OCI-LY7 (cell line): ENCODE measurements around the gene UHMK1. TPM values are rescaled to one million over a fixed set of nuclear protein-coding genes. Genes with fewer than 3 reads are reported as not detected.

Experiments
- BruUV-seq: library from RNA; stranded (reverse); fragments of 400-500 nt; replicated peaks from 2 replicates; lab custom pipeline; 2021; lab: Mats Ljungman, UMichigan
- CTCF ChIA-PET: fragments of 300-600 bp; sonication (Branson Sonifier 250); formaldehyde crosslinking; loops from one replicate; lab custom pipeline; 2022; ENCODE audit warnings: antibody characterized with exemption; ENCODE audit not compliant: unreplicated experiment; lab: Charles Lee
- POLR2A ChIA-PET: fragments of 300-600 bp; sonication (Branson Sonifier 250); formaldehyde crosslinking; loops from one replicate; lab custom pipeline; 2022; ENCODE audit warnings: antibody characterized with exemption; lab: Charles Lee
- DNase-seq: peaks from one replicate; pipeline ENCODE4 v3.0.0-alpha.2; 2015; ENCODE audit warnings: low spot score
- H2AFZ ChIP-seq: fragments of 200-600 bp; sonication (generic), shearing (Covaris generic); 2 replicates; pipeline ENCODE4 v1.6.1; 2014; ENCODE audit warnings: mild to moderate bottlenecking, antibody characterized with exemption, low read length, moderate library complexity
- H3K27ac ChIP-seq: fragments of 200-600 bp; sonication (generic); 2 replicates; pipeline ENCODE4 v1.5.1; 2014; ENCODE audit warnings: mixed run types, low read depth, mild to moderate bottlenecking, moderate library complexity, low read length, inconsistent platforms; ENCODE audit not compliant: poor library complexity, severe bottlenecking
- H3K36me3 ChIP-seq: fragments of 200-600 bp; sonication (generic); 2 replicates; pipeline ENCODE4 v1.6.1; 2014; ENCODE audit warnings: mild to moderate bottlenecking, antibody characterized with exemption, low read length, moderate library complexity, mixed read lengths; ENCODE audit not compliant: insufficient read depth
- H3K4me1 ChIP-seq: fragments of 200-600 bp; sonication (generic); 2 replicates; pipeline ENCODE4 v1.5.1; 2014; ENCODE audit warnings: mild to moderate bottlenecking, low read length; ENCODE audit not compliant: insufficient read depth, poor library complexity, severe bottlenecking
- H3K4me2 ChIP-seq: fragments of 200-600 bp; sonication (generic); 2 replicates; pipeline ENCODE4 v1.6.1; 2014; ENCODE audit warnings: mild to moderate bottlenecking, low read length
- H3K4me3 ChIP-seq: fragments of 200-600 bp; sonication (generic); 2 replicates; pipeline ENCODE4 v1.5.1; 2014; ENCODE audit warnings: mild to moderate bottlenecking, low read depth, low read length; ENCODE audit not compliant: poor library complexity, severe bottlenecking
- H3K79me2 ChIP-seq: fragments of 200-600 bp; sonication (generic); 2 replicates; pipeline ENCODE4 v1.6.1; 2016; ENCODE audit warnings: low read depth, mild to moderate bottlenecking, low read length, moderate library complexity, mixed read lengths; ENCODE audit not compliant: insufficient read depth
- H3K9me2 ChIP-seq: fragments of 200-600 bp; sonication (generic); 2 replicates; pipeline ENCODE4 v1.6.1; 2016; ENCODE audit warnings: mild to moderate bottlenecking, low read length, mixed read lengths; ENCODE audit not compliant: insufficient read depth
- H3K9me3 ChIP-seq: fragments of 200-600 bp; sonication (generic); 2 replicates; pipeline ENCODE4 v1.6.1; 2014; ENCODE audit warnings: mild to moderate bottlenecking, mixed run types, low read length, mixed read lengths
- H4K20me1 ChIP-seq: fragments of 200-600 bp; sonication (generic); 2 replicates; pipeline ENCODE4 v1.6.1; 2014; ENCODE audit warnings: mild to moderate bottlenecking, antibody characterized with exemption, low read length, moderate library complexity, mixed read lengths; ENCODE audit not compliant: insufficient read depth
- EZH2phosphoT487 ChIP-seq: fragments of 200-600 bp; sonication (generic); IDR thresholded peaks from 2 replicates; pipeline ENCODE4 v1.6.1; 2018; ENCODE audit warnings: low read depth, borderline replicate concordance, mild to moderate bottlenecking, mixed run types, antibody characterized with exemption, low read length, moderate library complexity, mixed read lengths
- intact Hi-C: fragments of 100-400 bp; cut with micrococcal nuclease; formaldehyde crosslinking; loops from one replicate; pipeline ENCODE4 v1.10.0; 2022; ENCODE audit not compliant: unreplicated experiment
- total RNA-seq, 2 experiments: library from RNA; depleted of rRNA in 1 of 2; stranded (reverse); fragments of >200 nt in 1 of 2; shearing (Covaris generic) in 1 of 2; gene quantifications; 2 replicates each; pipeline ENCODE4 v1.2.3, GENCODE V29; 2014 to 2022
- TF ChIP-seq, protein P1 (sequence below): fragments of 200-600 bp; sonication (generic); conservative IDR thresholded peaks from 2 replicates; pipeline ENCODE4 v1.5.1; 2014; ENCODE audit warnings: mild to moderate bottlenecking, antibody characterized with exemption, low read length, moderate library complexity, mixed read lengths

The UHMK1 gene
- total RNA-seq, 2 experiments from 2014 or later = 27.8 to 33.8 TPM

DNA sequence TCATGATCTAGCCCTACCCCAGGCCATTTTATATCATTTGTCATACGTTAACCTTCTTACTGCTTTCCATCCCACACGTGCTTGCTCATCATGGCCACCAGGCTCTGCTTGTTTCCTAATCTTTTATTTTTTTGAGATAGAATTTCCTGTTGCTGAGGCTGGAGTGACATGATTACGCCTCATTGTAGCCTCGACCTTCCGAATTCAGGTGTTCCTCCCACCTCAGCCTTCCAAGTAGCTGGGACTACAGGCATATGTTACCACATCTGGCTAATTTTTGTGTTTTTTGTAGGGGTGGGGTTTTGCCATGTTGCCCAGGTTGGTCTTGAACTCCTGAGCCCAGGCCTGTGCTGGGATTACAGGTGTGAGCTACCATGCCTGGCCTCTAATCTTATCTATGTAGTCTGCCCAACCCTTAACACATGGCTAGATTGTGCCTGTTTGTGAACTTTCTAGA lies 67.2 kb downstream of the UHMK1 start:
- Histone ChIP-seq H3K9me2 (no peaks in the 10 kb centered on the region), H2AFZ (no peak overlapping the region), H3K9me3 (no peaks in the 10 kb centered on the region), H3K4me2 (no peak overlapping the region), H4K20me1 (no peaks in the 10 kb centered on the region; the same call in 1 of the 2 replicates), H3K79me2 (peaks cover 17% of the 10 kb centered on the region; the same call in 1 of the 2 replicates), H3K4me1 (peaks cover 14% of the 10 kb centered on the region), H3K36me3 (peaks cover 27% of the 10 kb centered on the region), H3K27ac (no peak overlapping the region), H3K4me3 (no peak overlapping the region)
- ChIA-PET POLR2A (interaction anchor here (1.8 kb wide), 1 partner anchor 10 kb away, joined by 8 read pairs; no protein-coding TSS in a partner anchor), CTCF (no interaction called here)
- TF ChIP-seq, protein P1, sequence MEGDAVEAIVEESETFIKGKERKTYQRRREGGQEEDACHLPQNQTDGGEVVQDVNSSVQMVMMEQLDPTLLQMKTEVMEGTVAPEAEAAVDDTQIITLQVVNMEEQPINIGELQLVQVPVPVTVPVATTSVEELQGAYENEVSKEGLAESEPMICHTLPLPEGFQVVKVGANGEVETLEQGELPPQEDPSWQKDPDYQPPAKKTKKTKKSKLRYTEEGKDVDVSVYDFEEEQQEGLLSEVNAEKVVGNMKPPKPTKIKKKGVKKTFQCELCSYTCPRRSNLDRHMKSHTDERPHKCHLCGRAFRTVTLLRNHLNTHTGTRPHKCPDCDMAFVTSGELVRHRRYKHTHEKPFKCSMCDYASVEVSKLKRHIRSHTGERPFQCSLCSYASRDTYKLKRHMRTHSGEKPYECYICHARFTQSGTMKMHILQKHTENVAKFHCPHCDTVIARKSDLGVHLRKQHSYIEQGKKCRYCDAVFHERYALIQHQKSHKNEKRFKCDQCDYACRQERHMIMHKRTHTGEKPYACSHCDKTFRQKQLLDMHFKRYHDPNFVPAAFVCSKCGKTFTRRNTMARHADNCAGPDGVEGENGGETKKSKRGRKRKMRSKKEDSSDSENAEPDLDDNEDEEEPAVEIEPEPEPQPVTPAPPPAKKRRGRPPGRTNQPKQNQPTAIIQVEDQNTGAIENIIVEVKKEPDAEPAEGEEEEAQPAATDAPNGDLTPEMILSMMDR = no peak
- no peak for TF ChIP-seq EZH2phosphoT487
- BruUV-seq = no TSS peak
- DNase-seq = no peak
- intact Hi-C loops = no loop called here

DNA sequence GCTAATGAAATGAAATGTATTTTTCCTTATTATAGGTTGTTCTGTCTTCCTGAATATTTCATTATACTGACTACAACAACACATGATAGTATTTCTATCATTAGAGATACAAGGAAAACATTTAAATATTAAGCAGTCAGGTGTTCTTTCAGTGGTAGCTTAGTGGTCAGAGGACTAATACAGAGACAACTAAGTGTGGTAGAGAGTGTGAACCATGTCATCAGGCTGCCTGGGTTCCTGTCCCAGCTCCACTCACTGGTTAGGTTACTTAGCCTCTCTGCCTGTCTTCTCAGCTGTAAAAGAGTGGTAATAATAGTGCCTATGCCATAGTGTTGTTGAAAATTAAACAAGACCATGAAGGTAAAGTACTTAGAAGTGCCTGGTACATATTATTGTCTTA lies 67.8 kb downstream of the UHMK1 start:
- CTCF ChIA-PET = no interaction called here
- no peak overlapping the region for H3K4me2 ChIP-seq
- H2AFZ ChIP-seq = no peak overlapping the region
- peaks cover 27% of the 10 kb centered on the region for H3K36me3 ChIP-seq
- H3K9me3 ChIP-seq = no peaks in the 10 kb centered on the region
- no peaks in the 10 kb centered on the region; the same call in 1 of the 2 replicates for H4K20me1 ChIP-seq
- H3K27ac ChIP-seq = no peak overlapping the region
- H3K79me2 ChIP-seq = peaks cover 17% of the 10 kb centered on the region; the same call in 1 of the 2 replicates
- H3K4me1 ChIP-seq = peaks cover 11% of the 10 kb centered on the region
- TF ChIP-seq, protein P1 = no peak
- TF ChIP-seq EZH2phosphoT487 = no peak
- BruUV-seq = no TSS peak
- H3K9me2 ChIP-seq = no peaks in the 10 kb centered on the region
- DNase-seq = no peak
- POLR2A ChIA-PET = interaction anchor here (0.7 to 1.8 kb wide), 2 partner anchors 9 to 42 kb away, joined by 3 to 8 read pairs; no protein-coding TSS in a partner anchor
- intact Hi-C loops = no loop called here
- no peak overlapping the region for H3K4me3 ChIP-seq

GRCh38 chr1:162566870-162567269 lies 69.3 kb downstream of the UHMK1 start:
- Histone ChIP-seq H3K4me2 (no peak overlapping the region), H3K79me2 (peaks cover 17% of the 10 kb centered on the region; the same call in 1 of the 2 replicates), H3K4me1 (peaks cover 5% of the 10 kb centered on the region), H3K27ac (no peak overlapping the region), H3K9me2 (no peaks in the 10 kb centered on the region), H2AFZ (no peak overlapping the region), H3K36me3 (peaks cover 27% of the 10 kb centered on the region), H4K20me1 (no peaks in the 10 kb centered on the region; the same call in 1 of the 2 replicates), H3K4me3 (no peak overlapping the region), H3K9me3 (no peaks in the 10 kb centered on the region)
- no peak for TF ChIP-seq EZH2phosphoT487
- TF ChIP-seq, protein P1 = no peak
- POLR2A ChIA-PET = interaction anchor here (1.0 to 1.3 kb wide), 2 partner anchors 30 to 32 kb away, joined by 3 read pairs; no protein-coding TSS in a partner anchor
- intact Hi-C loops = no loop called here
- BruUV-seq = no TSS peak
- no peak for DNase-seq
- CTCF ChIA-PET = no interaction called here
